Tibial artery (tissue), 4 donors: ENCODE data around the gene NETO2.

Source experiments
- DNase-seq, 2 donors: peaks; one replicate each; pipeline ENCODE4 v3.0.0-alpha.2; 2019
- H3K27ac ChIP-seq, 2 donors: fragments of 200-600 bp; sonication (generic) in 1 of 2; 1 replicate in 1 of 2; 2 replicates in 1 of 2; pipeline ENCODE4 v1.5.1; 2018 to 2019; ENCODE audit warnings: mild to moderate bottlenecking in 1 of 2
- H3K27me3 ChIP-seq, 2 donors: fragments of 200-600 bp; sonication (generic) in 1 of 2; one replicate each; pipeline versions ENCODE4 v1.5.1 to v1.6.0; 2016 to 2019
- H3K36me3 ChIP-seq, 3 donors: fragments of 200-600 bp; sonication (generic) in 2 of 3; one replicate each; pipeline ENCODE4 v1.5.1; 2016 to 2019; ENCODE audit warnings: mild to moderate bottlenecking in 2 of 3
- H3K4me1 ChIP-seq, 4 donors: fragments of 200-600 bp; sonication (generic) in 2 of 4; 1 replicate in 3 of 4; 2 replicates in 1 of 4; pipeline ENCODE4 v1.5.1; 2016 to 2019
- H3K4me3 ChIP-seq, 2 donors: fragments of 200-600 bp; sonication (generic) in 1 of 2; 1 replicate in 1 of 2; 2 replicates in 1 of 2; pipeline ENCODE4 v1.5.1; 2018 to 2019; ENCODE audit warnings: mild to moderate bottlenecking in 2 of 2
- H3K9me3 ChIP-seq, 3 donors: fragments of 200-600 bp; sonication (generic) in 1 of 3; one replicate each; pipeline ENCODE4 v1.5.1; 2016 to 2019
- CTCF ChIP-seq, 2 experiments: fragments of 200-600 bp in 1 of 2; fragments of 450-650 bp in 1 of 2; IDR thresholded peaks; one replicate each; pipeline ENCODE4 v1.5.1; 2017 to 2019; ENCODE audit warnings: antibody characterized with exemption in 2 of 2, mild to moderate bottlenecking in 1 of 2, moderate library complexity in 1 of 2
- intact Hi-C: fragments of 100-400 bp; cut with DNase I; formaldehyde crosslinking; loops from one replicate; pipeline ENCODE4 v1.15.0; 2023; ENCODE audit warnings: low total_unique reads

The NETO2 gene

GRCh38 chr16:47144559-47144877, 773 bp upstream of the NETO2 start:
- Histone ChIP-seq H3K4me1 (peaks cover 0 to 29% (median 22%) of the 10 kb centered on the region in 4 donors), H3K9me3 (no peaks in the 10 kb centered on the region), H3K27me3 (peaks cover 0 to 23% of the 10 kb centered on the region in 2 donors), H3K36me3 (no peaks in the 10 kb centered on the region), H3K27ac (no peak overlapping the region), H3K4me3 (peak overlapping the region; percentile 41 to 54)
- intact Hi-C loops: loop anchor here (10.0 kb wide), 1 partner anchor 1010 kb away; the partner anchor contains the start of gene ABCC12
- no peak for TF ChIP-seq CTCF (IDR thresholded peaks at IDR 0.05)
- DNase-seq: no peak

GRCh38 chr16:47142821-47143676, 696 bp downstream of the NETO2 start:
- no peaks in the 10 kb centered on the region for H3K36me3 ChIP-seq
- H3K9me3 ChIP-seq: no peaks in the 10 kb centered on the region
- intact Hi-C loops: loop anchor here (10.0 kb wide), 1 partner anchor 1012 kb away; the partner anchor contains the start of gene ABCC12
- H3K4me1 ChIP-seq: peaks cover 0 to 29% (median 22%) of the 10 kb centered on the region in 4 donors
- peak in 1 of 2 donors; percentile 26 for DNase-seq
- peaks cover 0 to 23% of the 10 kb centered on the region in 2 donors for H3K27me3 ChIP-seq
- peak overlapping the region; percentile 41 to 54 for H3K4me3 ChIP-seq
- peak; percentile 20 to 25 for TF ChIP-seq CTCF (IDR thresholded peaks at IDR 0.05)
- no peak overlapping the region for H3K27ac ChIP-seq

- Histone ChIP-seq H3K4me1 (peaks cover 0 to 29% (median 22%) of the 10 kb centered on the region in 4 donors), H3K9me3 (no peaks in the 10 kb centered on the region), H3K27me3 (peaks cover 0 to 23% of the 10 kb centered on the region in 2 donors), H3K4me3 (peak overlapping the region; percentile 41 to 54), H3K27ac (no peak overlapping the region), H3K36me3 (no peaks in the 10 kb centered on the region)
- intact Hi-C loops: loop anchor here (10.0 kb wide), 1 partner anchor 1012 kb away; the partner anchor contains the start of gene ABCC12
- TF ChIP-seq CTCF (IDR thresholded peaks at IDR 0.05): no peak
- DNase-seq: no peak
These were observed 1.3 kb downstream of the NETO2 start for GRCh38 chr16:47142486-47142820.

- DNase-seq: peak; percentile 73 to 82
These were observed 1.8 kb downstream of the NETO2 start for GRCh38 chr16:47141773-47142485.

More at GRCh38 chr16:47141773-47142485, 1.8 kb downstream of the NETO2 start:
- no peak overlapping the region for H3K27ac ChIP-seq
- intact Hi-C loops: loop anchor here (10.0 kb wide), 1 partner anchor 1013 kb away; the partner anchor contains the start of gene ABCC12
- H3K9me3 ChIP-seq: no peaks in the 10 kb centered on the region
- peak overlapping the region; percentile 22 to 54 for H3K4me3 ChIP-seq
- no peaks in the 10 kb centered on the region for H3K36me3 ChIP-seq
- H3K27me3 ChIP-seq: peaks cover 0 to 23% of the 10 kb centered on the region in 2 donors
- peak; percentile 78 to 86 for TF ChIP-seq CTCF (IDR thresholded peaks at IDR 0.05)
- peaks cover 0 to 29% (median 22%) of the 10 kb centered on the region in 4 donors for H3K4me1 ChIP-seq
